Ureter (tissue), 1 donor: ENCODE data around the gene MAP2K7. TPM values are rescaled to one million over a fixed set of nuclear protein-coding genes. Genes with fewer than 3 reads are reported as not detected.

Experiments
- DNase-seq: peaks from one replicate; pipeline ENCODE4 v3.0.0-alpha.2; 2020; ENCODE audit warnings: low spot score
- total RNA-seq: library from RNA; stranded (reverse); gene quantifications from one replicate; pipeline ENCODE4 v1.2.4, GENCODE V29; 2023
- donor health status: DM: yes; HTN: yes; CAD: no.

The MAP2K7 gene
- total RNA-seq, 1 donor from 2014 or later: 35.1 TPM

- DNase-seq: no peak
These were observed 59.1 kb downstream of the MAP2K7 start for GRCh38 chr19:7962644-7963268.

GRCh38 chr19:7963566-7963965 lies 59.9 kb downstream of the MAP2K7 start:
- no peak for DNase-seq

Other genes starting within 250 kb of the MAP2K7 start
- not detected for gene RETN, start 234.8 kb upstream of the MAP2K7 start, total RNA-seq
- not detected for gene MCEMP1, start 226.8 kb upstream of the MAP2K7 start, total RNA-seq
- 80.8 TPM for gene TRAPPC5, start 223.0 kb upstream of the MAP2K7 start, total RNA-seq
- gene FCER2, start 201.7 kb upstream of the MAP2K7 start, total RNA-seq: not detected
- 0.57 TPM for gene CLEC4G, start 171.8 kb upstream of the MAP2K7 start, total RNA-seq
- 3.3 TPM for gene CD209, start 156.3 kb upstream of the MAP2K7 start, total RNA-seq
- gene CLEC4M, start 140.6 kb upstream of the MAP2K7 start, total RNA-seq: not detected
- 15.9 TPM for gene EVI5L, start 73.7 kb upstream of the MAP2K7 start, total RNA-seq
- gene PRR36, start 29.5 kb upstream of the MAP2K7 start, total RNA-seq: 2.0 TPM
- gene LRRC8E, start 15.4 kb upstream of the MAP2K7 start, total RNA-seq: 8.5 TPM
- 2.2 TPM for gene TGFBR3L, start 11.0 kb downstream of the MAP2K7 start, total RNA-seq
- 21.0 TPM for gene SNAPC2, start 16.5 kb downstream of the MAP2K7 start, total RNA-seq
- 2.2 TPM for gene CTXN1, start 22.3 kb downstream of the MAP2K7 start, total RNA-seq
- 78.3 TPM for gene TIMM44, start 39.8 kb downstream of the MAP2K7 start, total RNA-seq
- 77.9 TPM for gene ELAVL1, start 101.8 kb downstream of the MAP2K7 start, total RNA-seq
- not detected for gene CCL25, start 148.9 kb downstream of the MAP2K7 start, total RNA-seq
- gene FBN3, start 245.7 kb downstream of the MAP2K7 start, total RNA-seq: not detected